Heart left ventricle (tissue), 13 donors: Measurements from ENCODE around the gene PRTN3.

Source experiments
- POLR2A ChIP-seq, 2 donors: fragments of 450-650 bp; IDR thresholded peaks; one replicate each; pipeline ENCODE4 v1.6.1; 2017; ENCODE audit warnings: antibody characterized with exemption in 2 of 2, mild to moderate bottlenecking in 2 of 2, moderate library complexity in 2 of 2
- TF ChIP-seq, protein P1 (sequence below), 12 donors: fragments of 200-600 bp; sonication (generic) in 4 of 12; IDR thresholded peaks; one replicate each; pipeline versions ENCODE4 v1.5.0 to v1.8.0; 2018 to 2022; ENCODE audit warnings: antibody characterized with exemption in 12 of 12, mild to moderate bottlenecking in 5 of 12
- donor health status: ischemic (EF 13 %, LVEDD 7.1; RV severe dilation, severe dysfunction).
- donor health status: DM: no; HTN: yes; CAD: no.
- donor health status: DM: no; HTN: no; CAD: no.
- donor health status: ischemic (EF 25% LVEDD 6.9; RV normal size, moderate dysfunction).
- donor health status: ischemic (EF 25% LVEDD 5.7; RV mildly dilated, moderate dysfunction).
- donor health status: ischemic (EF 35%, LVEDD 5.7; RV mildly dilated, moderate dysfunction).
- donor health status: nonischemic (EF 11% LVEDD 7.7; RV severe dilation, severe dysfunction).
- donor health status: DM: yes; HTN: yes; CAD: no.
- donor health status: PGD.
- donor health status: ischemic (EF 29% LVEDD 5.4; RV normal size, mild dysfunction).
- donor health status: nonischemic (EF 23%, LVEDD 6.1; RV moderate dilation, normal function).

- no peak for TF ChIP-seq POLR2A (IDR thresholded peaks at IDR 0.05)
- TF ChIP-seq, protein P1, sequence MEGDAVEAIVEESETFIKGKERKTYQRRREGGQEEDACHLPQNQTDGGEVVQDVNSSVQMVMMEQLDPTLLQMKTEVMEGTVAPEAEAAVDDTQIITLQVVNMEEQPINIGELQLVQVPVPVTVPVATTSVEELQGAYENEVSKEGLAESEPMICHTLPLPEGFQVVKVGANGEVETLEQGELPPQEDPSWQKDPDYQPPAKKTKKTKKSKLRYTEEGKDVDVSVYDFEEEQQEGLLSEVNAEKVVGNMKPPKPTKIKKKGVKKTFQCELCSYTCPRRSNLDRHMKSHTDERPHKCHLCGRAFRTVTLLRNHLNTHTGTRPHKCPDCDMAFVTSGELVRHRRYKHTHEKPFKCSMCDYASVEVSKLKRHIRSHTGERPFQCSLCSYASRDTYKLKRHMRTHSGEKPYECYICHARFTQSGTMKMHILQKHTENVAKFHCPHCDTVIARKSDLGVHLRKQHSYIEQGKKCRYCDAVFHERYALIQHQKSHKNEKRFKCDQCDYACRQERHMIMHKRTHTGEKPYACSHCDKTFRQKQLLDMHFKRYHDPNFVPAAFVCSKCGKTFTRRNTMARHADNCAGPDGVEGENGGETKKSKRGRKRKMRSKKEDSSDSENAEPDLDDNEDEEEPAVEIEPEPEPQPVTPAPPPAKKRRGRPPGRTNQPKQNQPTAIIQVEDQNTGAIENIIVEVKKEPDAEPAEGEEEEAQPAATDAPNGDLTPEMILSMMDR (IDR thresholded peaks at IDR 0.05) = no peak
Measured at GRCh38 chr19:805600-806550, 34.9 kb upstream of the PRTN3 start.
